Transverse colon (tissue), 4 donors: ENCODE data around the gene SYNE2.

Experiments used
- CTCF ChIP-seq, 5 experiments: fragments of 200-600 bp in 3 of 5; fragments of 450-650 bp in 2 of 5; sonication (generic) in 3 of 5; IDR thresholded peaks; 1 replicate in 2 of 5; 2 replicates in 3 of 5; pipeline ENCODE4 v1.5.1; 2016 to 2017; ENCODE audit warnings: antibody characterized with exemption in 5 of 5, inconsistent platforms in 3 of 5, mild to moderate bottlenecking in 2 of 5, moderate library complexity in 1 of 5
- EP300 ChIP-seq: sonication (generic); formaldehyde crosslinking; IDR thresholded peaks from one replicate; pipeline ENCODE4 v1.6.1; 2017; ENCODE audit warnings: antibody characterized with exemption, low read depth
- POLR2A ChIP-seq: fragments of 450-650 bp; IDR thresholded peaks from one replicate; pipeline ENCODE4 v1.6.1; 2016; ENCODE audit warnings: antibody characterized with exemption, mild to moderate bottlenecking, moderate library complexity
- POLR2AphosphoS5 ChIP-seq, 3 donors: sonication (generic); formaldehyde crosslinking; IDR thresholded peaks; one replicate each; pipeline ENCODE4 v1.6.1; 2016; ENCODE audit warnings: antibody characterized with exemption in 3 of 3

- no peak for TF ChIP-seq CTCF (IDR thresholded peaks at IDR 0.05)
- no peak for TF ChIP-seq POLR2A
- TF ChIP-seq POLR2AphosphoS5 (IDR thresholded peaks at IDR 0.05): no peak
- no peak for TF ChIP-seq EP300
Observed at GRCh38 chr14:64234877-64235651, 382.3 kb downstream of the SYNE2 start.
